HepG2 (cell line): Measurements from ENCODE around the gene IL17C. TPM values are rescaled to one million over a fixed set of nuclear protein-coding genes. Genes with fewer than 3 reads are reported as not detected.

Experiments
- ASH2L ChIP-seq: fragments of 300-600, 200-600 bp; sonication (generic); IDR thresholded peaks from 2 replicates; pipeline ENCODE4 v1.7.0; 2017; ENCODE audit warnings: low read depth, mild to moderate bottlenecking, moderate library complexity, mixed read lengths, low read length; ENCODE audit not compliant: insufficient read length
- BORCS8-MEF2B ChIP-seq: sonication (generic); formaldehyde crosslinking; IDR thresholded peaks from 2 replicates; pipeline ENCODE4 v1.8.0; 2022; ENCODE audit warnings: mild to moderate bottlenecking, missing genetic modification reagents
- CEBPB ChIP-seq: IDR thresholded peaks from 2 replicates; pipeline ENCODE4 v1.6.1; 2011; ENCODE audit warnings: low read depth, low read length, improper control_type of control experiment, borderline replicate concordance
- FOXM1 ChIP-seq: sonication (generic); formaldehyde crosslinking; IDR thresholded peaks from 2 replicates; pipeline ENCODE4 v1.5.0; 2020; ENCODE audit warnings: missing genetic modification reagents
- GATA4 ChIP-seq: sonication (generic); IDR thresholded peaks from 2 replicates; pipeline ENCODE4 v1.6.1; 2016; ENCODE audit warnings: antibody characterized with exemption, low read depth, borderline replicate concordance
- IKZF5 ChIP-seq: IDR thresholded peaks from 2 replicates; pipeline ENCODE4 v1.6.1; 2018; ENCODE audit warnings: missing genetic modification reagents, mild to moderate bottlenecking, missing compliant biosample characterization
- KMT2B ChIP-seq: IDR thresholded peaks from 2 replicates; pipeline ENCODE4 v1.6.1; 2016; ENCODE audit warnings: missing genetic modification reagents, missing compliant biosample characterization
- MXD3 ChIP-seq: IDR thresholded peaks from 2 replicates; pipeline ENCODE4 v1.6.1; 2016; ENCODE audit warnings: mild to moderate bottlenecking, missing biosample characterization, missing genetic modification reagents
- PHF20 ChIP-seq: sonication (generic); formaldehyde crosslinking; IDR thresholded peaks from 2 replicates; pipeline ENCODE4 v1.5.0; 2020; ENCODE audit warnings: mild to moderate bottlenecking, missing genetic modification reagents
- THRA ChIP-seq: sonication (generic); formaldehyde crosslinking; IDR thresholded peaks from 2 replicates; pipeline ENCODE4 v1.4.0; 2020; ENCODE audit warnings: missing genetic modification reagents, borderline replicate concordance
- YEATS2 ChIP-seq: sonication (generic); formaldehyde crosslinking; IDR thresholded peaks from 2 replicates; pipeline ENCODE4 v1.4.0; 2020; ENCODE audit warnings: missing genetic modification reagents, borderline replicate concordance
- ZEB1 ChIP-seq: IDR thresholded peaks from 2 replicates; pipeline ENCODE4 v1.6.1; 2012; ENCODE audit warnings: mild to moderate bottlenecking, low read depth, inconsistent platforms; ENCODE audit not compliant: insufficient replicate concordance
- ZNF224 ChIP-seq: sonication (generic); formaldehyde crosslinking; IDR thresholded peaks from 2 replicates; pipeline ENCODE4 v1.5.0; 2020; ENCODE audit warnings: mild to moderate bottlenecking, missing genetic modification reagents
- ZNF251 ChIP-seq: sonication (generic); formaldehyde crosslinking; IDR thresholded peaks from 2 replicates; pipeline ENCODE4 v1.9.0; 2021; ENCODE audit warnings: mild to moderate bottlenecking, missing genetic modification reagents
- ZNF275 ChIP-seq: sonication (generic); formaldehyde crosslinking; IDR thresholded peaks from 2 replicates; pipeline ENCODE4 v1.8.0; 2022; ENCODE audit warnings: missing genetic modification reagents, mild to moderate bottlenecking, inconsistent platforms, borderline replicate concordance
- ZNF607 ChIP-seq: sonication (generic); formaldehyde crosslinking; IDR thresholded peaks from 2 replicates; pipeline ENCODE4 v1.5.1; 2020; ENCODE audit warnings: missing genetic modification reagents, mild to moderate bottlenecking, borderline replicate concordance
- ZNF839 ChIP-seq: sonication (generic); formaldehyde crosslinking; IDR thresholded peaks from 2 replicates; pipeline ENCODE4 v1.4.0; 2020; ENCODE audit warnings: missing genetic modification reagents, mild to moderate bottlenecking, borderline replicate concordance
- polyA plus RNA-seq, 8 experiments: library from polyadenylated mRNA; depleted of rRNA in 3 of 8; stranded (reverse) in 7 of 8; unstranded in 1 of 8; fragments of >200 nt; fragmentation: Illumina TruSeq in 4 of 8; extraction: Trizol in 4 of 8; gene quantifications; 2 replicates each; pipeline versions ENCODE4 v1.2.1 to v1.2.3, GENCODE V29; 2011 to 2016; ENCODE audit warnings: low read depth in 4 of 8, missing spikeins in 1 of 8, mixed read lengths in 1 of 8; ENCODE audit not compliant: insufficient read depth in 1 of 8
- total RNA-seq, 5 experiments: library from RNA; depleted of rRNA; stranded (reverse); fragments of >200 nt; fragmentation: Illumina TruSeq; extraction: Trizol; gene quantifications; 2 replicates each; pipeline ENCODE4 v1.2.3, GENCODE V29; 2016; ENCODE audit warnings: low read depth in 1 of 5
- TF ChIP-seq, protein P1 (sequence below): sonication (generic); formaldehyde crosslinking; conservative IDR thresholded peaks from 2 replicates; pipeline ENCODE4 v1.8.0; 2022; ENCODE audit warnings: low read depth, missing genetic modification reagents
- TF ChIP-seq, protein P2 (sequence below): sonication (generic); formaldehyde crosslinking; IDR thresholded peaks from 2 replicates; pipeline ENCODE4 v1.4.0; 2020; ENCODE audit warnings: missing genetic modification reagents

Gene IL17C
- total and polyA plus RNA-seq, 2 of the 13 experiments (the other 11 are each of a cell fraction or from before 2014, with no cell fraction given) = not detected

DNA sequence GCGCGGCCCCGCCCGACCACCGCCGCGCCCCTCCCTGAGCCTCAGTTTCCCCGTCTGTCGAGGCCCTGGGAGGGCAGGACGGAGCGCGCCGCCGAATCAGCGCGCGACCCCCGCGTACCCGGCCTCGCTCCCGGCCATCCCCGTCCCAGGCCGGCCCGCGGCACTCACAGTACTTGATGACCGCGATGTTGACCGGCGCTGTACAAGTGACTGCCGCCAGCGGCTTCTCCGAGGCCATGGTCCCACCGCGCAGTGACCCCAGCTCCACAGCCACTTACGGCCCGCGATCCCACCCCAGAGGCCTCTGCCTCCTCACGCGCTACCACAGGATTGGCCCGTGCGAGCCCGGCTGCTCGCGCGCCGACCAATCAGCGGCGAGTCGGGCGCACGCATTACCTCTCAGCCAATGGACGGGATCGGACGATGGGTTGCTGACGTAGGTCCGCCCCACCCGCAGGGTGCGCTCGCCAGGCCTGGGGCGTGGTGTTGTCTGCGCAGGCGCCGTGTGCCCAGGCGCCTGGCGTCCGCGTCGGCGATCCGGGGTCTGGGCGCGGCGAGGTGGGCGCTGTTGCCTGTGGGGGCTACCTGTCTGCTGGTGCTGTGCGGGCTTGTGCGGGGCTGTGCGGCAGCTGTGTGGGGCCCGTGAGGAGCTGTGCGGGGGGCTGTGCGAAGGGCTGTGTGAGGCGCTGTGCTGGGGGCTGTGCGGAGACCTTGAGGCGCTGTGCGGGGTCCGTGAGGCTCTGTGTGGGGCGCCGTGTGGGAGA lies 24.7 kb downstream of the IL17C start, which contains the start of gene MVD (continued):
- TF ChIP-seq THRA (CRISPR knock-in tag) (peak; percentile 64; the same call in 1 of the 2 replicates), MXD3 (CRISPR knock-in tag) (peak; percentile 87), ZNF275 (CRISPR knock-in tag) (peak; percentile 86; the same call in 1 of the 2 replicates), KMT2B (CRISPR knock-in tag) (peak; percentile 76), ZNF839 (CRISPR knock-in tag) (peak; percentile 62; the same call in 1 of the 2 replicates), CEBPB (no peak), ASH2L (peak; percentile 96), ZNF607 (CRISPR knock-in tag) (peak; percentile 90; the same call in 1 of the 2 replicates), ZNF224 (CRISPR knock-in tag) (0 out of 2 replicates have a peak, but pooled peaks have one; percentile 3), PHF20 (CRISPR knock-in tag) (peak; percentile 61; the same call in 1 of the 2 replicates), YEATS2 (CRISPR knock-in tag) (peak; percentile 82), GATA4 (peak; percentile 67; the same call in 1 of the 2 replicates), BORCS8-MEF2B (peak; percentile 82), FOXM1 (no peak), IKZF5 (CRISPR knock-in tag) (peak; percentile 73), ZNF251 (peak; percentile 89; the same call in 1 of the 2 replicates), ZEB1 (peak; percentile 83)
- TF ChIP-seq, protein P1, sequence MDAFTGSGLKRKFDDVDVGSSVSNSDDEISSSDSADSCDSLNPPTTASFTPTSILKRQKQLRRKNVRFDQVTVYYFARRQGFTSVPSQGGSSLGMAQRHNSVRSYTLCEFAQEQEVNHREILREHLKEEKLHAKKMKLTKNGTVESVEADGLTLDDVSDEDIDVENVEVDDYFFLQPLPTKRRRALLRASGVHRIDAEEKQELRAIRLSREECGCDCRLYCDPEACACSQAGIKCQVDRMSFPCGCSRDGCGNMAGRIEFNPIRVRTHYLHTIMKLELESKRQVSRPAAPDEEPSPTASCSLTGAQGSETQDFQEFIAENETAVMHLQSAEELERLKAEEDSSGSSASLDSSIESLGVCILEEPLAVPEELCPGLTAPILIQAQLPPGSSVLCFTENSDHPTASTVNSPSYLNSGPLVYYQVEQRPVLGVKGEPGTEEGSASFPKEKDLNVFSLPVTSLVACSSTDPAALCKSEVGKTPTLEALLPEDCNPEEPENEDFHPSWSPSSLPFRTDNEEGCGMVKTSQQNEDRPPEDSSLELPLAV (CRISPR knock-in tag) = 0 out of 2 replicates have a peak, but pooled peaks have one; percentile 61
- TF ChIP-seq, protein P2, sequence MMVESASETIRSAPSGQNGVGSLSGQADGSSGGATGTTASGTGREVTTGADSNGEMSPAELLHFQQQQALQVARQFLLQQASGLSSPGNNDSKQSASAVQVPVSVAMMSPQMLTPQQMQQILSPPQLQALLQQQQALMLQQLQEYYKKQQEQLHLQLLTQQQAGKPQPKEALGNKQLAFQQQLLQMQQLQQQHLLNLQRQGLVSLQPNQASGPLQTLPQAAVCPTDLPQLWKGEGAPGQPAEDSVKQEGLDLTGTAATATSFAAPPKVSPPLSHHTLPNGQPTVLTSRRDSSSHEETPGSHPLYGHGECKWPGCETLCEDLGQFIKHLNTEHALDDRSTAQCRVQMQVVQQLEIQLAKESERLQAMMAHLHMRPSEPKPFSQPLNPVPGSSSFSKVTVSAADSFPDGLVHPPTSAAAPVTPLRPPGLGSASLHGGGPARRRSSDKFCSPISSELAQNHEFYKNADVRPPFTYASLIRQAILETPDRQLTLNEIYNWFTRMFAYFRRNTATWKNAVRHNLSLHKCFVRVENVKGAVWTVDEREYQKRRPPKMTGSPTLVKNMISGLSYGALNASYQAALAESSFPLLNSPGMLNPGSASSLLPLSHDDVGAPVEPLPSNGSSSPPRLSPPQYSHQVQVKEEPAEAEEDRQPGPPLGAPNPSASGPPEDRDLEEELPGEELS (CRISPR knock-in tag) = peak; percentile 12
